ENCODE data around the gene ESPN.
A peak's percentile ranks its signal among the peaks of the same experiment; 100 is the strongest.

GRCh38 chr1:6486433-6487011, 61.9 kb downstream of the ESPN start:
- TF ChIP-seq CEBPB (IDR thresholded peaks at IDR 0.05; ENCODE audit: borderline replicate concordance in 1 of 2, low read depth in 2 of 2, low read length in 2 of 2) (no peak), EZH2 (IDR thresholded peaks at IDR 0.05; ENCODE audit: borderline replicate concordance, control insufficient read depth, low read depth, low read length) (no peak), MXI1 (IDR thresholded peaks at IDR 0.05; ENCODE audit: low read depth, low read length) (no peak; the same call in 1 of the 2 replicates), CTCF (IDR thresholded peaks at IDR 0.05 in 2 of 3, conservative IDR thresholded peaks at IDR 0.05 in 1 of 3; ENCODE audit: control insufficient read depth in 2 of 3, extremely low read depth in 1 of 3, insufficient read depth in 1 of 3, low read depth in 3 of 3, low read length in 3 of 3) (peak; percentile 83 to 98 (median 92)), POLR2AphosphoS5 (IDR thresholded peaks at IDR 0.05; ENCODE audit: low read length) (no peak), CHD4 (IDR thresholded peaks at IDR 0.05) (no peak), KLF5 (IDR thresholded peaks at IDR 0.05; ENCODE audit: partially characterized antibody) (no peak)

Measured in GM12878 (cell line).